ENCODE data around the gene HIBCH. TPM values are rescaled to one million over a fixed set of nuclear protein-coding genes. Genes with fewer than 3 reads are reported as not detected.

HIBCH gene
- total and polyA plus RNA-seq, 2 of the 13 experiments (the other 11 are each of a cell fraction or from before 2014, with no cell fraction given): 18.8 to 49.5 TPM

DNA sequence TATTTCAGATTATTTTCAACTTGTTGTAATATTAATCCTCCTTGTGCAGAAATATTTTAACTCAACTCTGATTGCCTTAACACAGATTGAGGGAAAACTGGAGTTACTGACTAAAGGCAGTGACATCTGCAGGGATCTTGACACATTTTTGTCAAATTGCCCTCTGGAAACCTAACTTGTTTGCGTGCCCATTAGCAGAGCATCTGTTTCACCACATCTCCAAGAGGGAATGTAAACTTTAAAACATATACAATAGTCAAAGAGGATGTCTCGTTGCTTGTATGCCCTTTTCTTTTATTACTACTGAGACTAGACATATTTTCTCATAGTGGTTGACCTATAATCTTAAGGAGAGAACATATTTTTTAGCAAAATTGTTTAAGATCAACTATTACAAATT lies 38.0 kb upstream of the HIBCH start:
- TF ChIP-seq ATF2 (CRISPR knock-in tag; IDR thresholded peaks at IDR 0.05) (no peak), HOXA5 (CRISPR knock-in tag; IDR thresholded peaks at IDR 0.05) (no peak), ZNF570 (CRISPR knock-in tag; IDR thresholded peaks at IDR 0.05; ENCODE audit: borderline replicate concordance) (no peak), TCF7L2 (IDR thresholded peaks at IDR 0.05; ENCODE audit: low read depth, low read length) (no peak), HNF1B (CRISPR knock-in tag; IDR thresholded peaks at IDR 0.05) (no peak)
- no peak for ATAC-seq
- no peaks in the 10 kb centered on the region for H3K9me3 ChIP-seq (ENCODE audit: low read length)
- in situ Hi-C loops (cut with HindIII; ENCODE audit: extremely low pct_ligation_motif_present, low pct_unique_long_range_greater_than_20kb): no loop called here
- intact Hi-C loops (cut with micrococcal nuclease; ENCODE audit: unreplicated experiment): no loop called here
- WGBS (ENCODE audit: low lambda C conversion rate): 97% methylated on average over 2 of the region's 2 CpGs
- H3K36me3 ChIP-seq (replicated peaks in 1 of 2; ENCODE audit: control insufficient read depth in 1 of 2, insufficient read depth in 2 of 2, low read length in 2 of 2): no peaks in the 10 kb centered on the region; a peak in 1 of 5 replicates
- no peak overlapping the region for H3K4me3 ChIP-seq (replicated peaks in 1 of 3; ENCODE audit: insufficient read depth in 1 of 3, low read depth in 2 of 3, low read length in 3 of 3)
- POLR2A ChIA-PET: no interaction called here
- H3K79me2 ChIP-seq (ENCODE audit: insufficient read depth, low read length): no peaks in the 10 kb centered on the region
- H3K4me1 ChIP-seq (ENCODE audit: insufficient read depth, low read length): peaks cover 69% of the 10 kb centered on the region
- no peaks in the 10 kb centered on the region for H3K27me3 ChIP-seq (ENCODE audit: control insufficient read depth in 1 of 2, insufficient read depth in 2 of 2, low read length in 2 of 2)
- no peak overlapping the region for H3K4me2 ChIP-seq (ENCODE audit: low read depth, low read length)
- FAIRE-seq: no peak
- no peak overlapping the region for H3K27ac ChIP-seq (ENCODE audit: extremely low read length, insufficient read depth, low read length)
- no TSS peak for BruUV-seq (replicated peaks)
- H4K20me1 ChIP-seq (ENCODE audit: insufficient read depth, low read length): no peaks in the 10 kb centered on the region
- CTCF ChIA-PET (ENCODE audit: low intra/inter-chr PET ratio, low total read pairs): no interaction called here
- DNase-seq (ENCODE audit: low spot score): no peak
- H3K9ac ChIP-seq (ENCODE audit: insufficient read depth, low read depth, low read length): no peak overlapping the region
- H2AFZ ChIP-seq (ENCODE audit: low read length): no peak overlapping the region
